Measurements from ENCODE around the gene ATRX. TPM values are rescaled to one million over a fixed set of nuclear protein-coding genes. Genes with fewer than 3 reads are reported as not detected.
A peak's percentile ranks its signal among the peaks of the same experiment; 100 is the strongest.

Gene ATRX
- total RNA-seq, 1 experiment from 2014 or later = 85.8 TPM

- in situ Hi-C loops (cut with HindIII; ENCODE audit: low pct_unique_long_range_greater_than_20kb, low sequenced_read_pairs) = no loop called here
- TF ChIP-seq TCF7L2 (IDR thresholded peaks at IDR 0.05; ENCODE audit: low read depth, low read length) (0 out of 2 replicates have a peak, but pooled peaks have one; percentile 8), POLR2AphosphoS5 (IDR thresholded peaks at IDR 0.05; ENCODE audit: low read depth, low read length) (no peak)
- ChIA-PET POLR2A (interaction anchor here (0.6 kb wide), 1 partner anchor 119 kb away, joined by 11 read pairs; no protein-coding TSS in a partner anchor), CTCF (no interaction called here)
- Histone ChIP-seq H3K4me3 (ENCODE audit: low read depth in 2 of 2, low read length in 2 of 2) (peak overlapping the region; percentile 83 to 86), H3K36me3 (ENCODE audit: control insufficient read depth, insufficient read depth, low read length) (no peaks in the 10 kb centered on the region), H3K27ac (ENCODE audit: low read length) (peak overlapping the region; percentile 90), H3K9me3 (ENCODE audit: control insufficient read depth, insufficient read depth, low read depth, low read length) (no peaks in the 10 kb centered on the region), H3K27me3 (ENCODE audit: control insufficient read depth, insufficient read depth, low read length) (no peaks in the 10 kb centered on the region), H3K4me1 (ENCODE audit: control insufficient read depth, insufficient read depth, low read length) (0 out of 2 replicates have a peak, but pooled peaks cover 7% of the 10 kb centered on the region)
- no TSS peak for BruUV-seq (replicated peaks)
- peak; percentile 13; the same call in 1 of the 2 replicates for ATAC-seq
- intact Hi-C loops (cut with micrococcal nuclease; ENCODE audit: unreplicated experiment) = no loop called here
- DNase-seq (ENCODE audit: low read depth, low spot score) = no peak
Measured at GRCh38 chrX:77786365-77786680, 307 bp upstream of the ATRX start.

GRCh38 chrX:77779695-77780094 is 6.3 kb downstream of the ATRX start:
- ATAC-seq = no peak
- no peak for DNase-seq (ENCODE audit: low read depth, low spot score)
- intact Hi-C loops (cut with micrococcal nuclease; ENCODE audit: unreplicated experiment) (no loop called here), in situ Hi-C loops (cut with HindIII; ENCODE audit: low pct_unique_long_range_greater_than_20kb, low sequenced_read_pairs) (no loop called here)
- ChIA-PET POLR2A (interaction anchor here (0.6 kb wide), 1 partner anchor 16 kb away, joined by 3 read pairs; no protein-coding TSS in a partner anchor), CTCF (no interaction called here)
- TF ChIP-seq, protein P1, sequence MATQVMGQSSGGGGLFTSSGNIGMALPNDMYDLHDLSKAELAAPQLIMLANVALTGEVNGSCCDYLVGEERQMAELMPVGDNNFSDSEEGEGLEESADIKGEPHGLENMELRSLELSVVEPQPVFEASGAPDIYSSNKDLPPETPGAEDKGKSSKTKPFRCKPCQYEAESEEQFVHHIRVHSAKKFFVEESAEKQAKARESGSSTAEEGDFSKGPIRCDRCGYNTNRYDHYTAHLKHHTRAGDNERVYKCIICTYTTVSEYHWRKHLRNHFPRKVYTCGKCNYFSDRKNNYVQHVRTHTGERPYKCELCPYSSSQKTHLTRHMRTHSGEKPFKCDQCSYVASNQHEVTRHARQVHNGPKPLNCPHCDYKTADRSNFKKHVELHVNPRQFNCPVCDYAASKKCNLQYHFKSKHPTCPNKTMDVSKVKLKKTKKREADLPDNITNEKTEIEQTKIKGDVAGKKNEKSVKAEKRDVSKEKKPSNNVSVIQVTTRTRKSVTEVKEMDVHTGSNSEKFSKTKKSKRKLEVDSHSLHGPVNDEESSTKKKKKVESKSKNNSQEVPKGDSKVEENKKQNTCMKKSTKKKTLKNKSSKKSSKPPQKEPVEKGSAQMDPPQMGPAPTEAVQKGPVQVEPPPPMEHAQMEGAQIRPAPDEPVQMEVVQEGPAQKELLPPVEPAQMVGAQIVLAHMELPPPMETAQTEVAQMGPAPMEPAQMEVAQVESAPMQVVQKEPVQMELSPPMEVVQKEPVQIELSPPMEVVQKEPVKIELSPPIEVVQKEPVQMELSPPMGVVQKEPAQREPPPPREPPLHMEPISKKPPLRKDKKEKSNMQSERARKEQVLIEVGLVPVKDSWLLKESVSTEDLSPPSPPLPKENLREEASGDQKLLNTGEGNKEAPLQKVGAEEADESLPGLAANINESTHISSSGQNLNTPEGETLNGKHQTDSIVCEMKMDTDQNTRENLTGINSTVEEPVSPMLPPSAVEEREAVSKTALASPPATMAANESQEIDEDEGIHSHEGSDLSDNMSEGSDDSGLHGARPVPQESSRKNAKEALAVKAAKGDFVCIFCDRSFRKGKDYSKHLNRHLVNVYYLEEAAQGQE (IDR thresholded peaks at IDR 0.05; ENCODE audit: insufficient read depth in 1 of 2, low read depth in 2 of 2, low read length in 1 of 2) = no peak
- no peak for TF ChIP-seq SIN3A (IDR thresholded peaks at IDR 0.05; ENCODE audit: borderline replicate concordance, insufficient read depth, low read depth, low read length)
- TF ChIP-seq CTCF (IDR thresholded peaks at IDR 0.05) = no peak
- no peak for TF ChIP-seq POLR2AphosphoS5 (IDR thresholded peaks at IDR 0.05; ENCODE audit: low read depth, low read length)
- no peak for TF ChIP-seq TCF7L2 (IDR thresholded peaks at IDR 0.05; ENCODE audit: low read depth, low read length)
- no peak overlapping the region for H3K4me3 ChIP-seq (ENCODE audit: low read depth in 2 of 2, low read length in 2 of 2)
- H3K27ac ChIP-seq (ENCODE audit: low read length) = no peak overlapping the region
- BruUV-seq (replicated peaks) = no TSS peak
- no peaks in the 10 kb centered on the region for H3K27me3 ChIP-seq (ENCODE audit: control insufficient read depth, insufficient read depth, low read length)
- H3K4me1 ChIP-seq (ENCODE audit: control insufficient read depth, insufficient read depth, low read length) = peaks cover 8% of the 10 kb centered on the region; the same call in 1 of the 2 replicates
- no peaks in the 10 kb centered on the region for H3K36me3 ChIP-seq (ENCODE audit: control insufficient read depth, insufficient read depth, low read length)
- H3K9me3 ChIP-seq (ENCODE audit: control insufficient read depth, insufficient read depth, low read depth, low read length) = no peaks in the 10 kb centered on the region

GRCh38 chrX:77776659-77777058 is 9.4 kb downstream of the ATRX start:
- Histone ChIP-seq H3K36me3 (ENCODE audit: control insufficient read depth, insufficient read depth, low read length) (no peaks in the 10 kb centered on the region), H3K27ac (ENCODE audit: low read length) (no peak overlapping the region), H3K9me3 (ENCODE audit: control insufficient read depth, insufficient read depth, low read depth, low read length) (no peaks in the 10 kb centered on the region), H3K4me3 (ENCODE audit: low read depth in 2 of 2, low read length in 2 of 2) (no peak overlapping the region), H3K4me1 (ENCODE audit: control insufficient read depth, insufficient read depth, low read length) (peaks cover 6% of the 10 kb centered on the region; the same call in 1 of the 2 replicates), H3K27me3 (ENCODE audit: control insufficient read depth, insufficient read depth, low read length) (no peaks in the 10 kb centered on the region)
- POLR2A ChIA-PET = no interaction called here
- DNase-seq (ENCODE audit: low read depth, low spot score) (no peak), ATAC-seq (peak; percentile 48; the same call in 1 of the 2 replicates)
- in situ Hi-C loops (cut with HindIII; ENCODE audit: low pct_unique_long_range_greater_than_20kb, low sequenced_read_pairs) (no loop called here), intact Hi-C loops (cut with micrococcal nuclease; ENCODE audit: unreplicated experiment) (no loop called here)
- BruUV-seq (replicated peaks) = TSS peak; percentile 31
- CTCF ChIA-PET = no interaction called here
- TF ChIP-seq, protein P1 (IDR thresholded peaks at IDR 0.05; ENCODE audit: insufficient read depth in 1 of 2, low read depth in 2 of 2, low read length in 1 of 2) = no peak
- TF ChIP-seq POLR2AphosphoS5 (IDR thresholded peaks at IDR 0.05; ENCODE audit: low read depth, low read length) = no peak
- no peak for TF ChIP-seq SIN3A (IDR thresholded peaks at IDR 0.05; ENCODE audit: borderline replicate concordance, insufficient read depth, low read depth, low read length)
- TF ChIP-seq CTCF (IDR thresholded peaks at IDR 0.05) = no peak
- TF ChIP-seq TCF7L2 (IDR thresholded peaks at IDR 0.05; ENCODE audit: low read depth, low read length) = no peak

Measured in Panc1 (cell line).